Esophagus muscularis mucosa (tissue), 4 donors: Measurements from ENCODE around the gene LY6G6D.

ENCODE experiments used
- CTCF ChIP-seq, 3 experiments: fragments of 200-600 bp in 2 of 3; fragments of 450-650 bp in 1 of 3; sonication (generic) in 2 of 3; IDR thresholded peaks; one replicate each; pipeline ENCODE4 v1.5.1; 2017 to 2019; ENCODE audit warnings: antibody characterized with exemption in 3 of 3, mild to moderate bottlenecking in 2 of 3, moderate library complexity in 1 of 3
- EP300 ChIP-seq: sonication (generic); formaldehyde crosslinking; IDR thresholded peaks from one replicate; pipeline ENCODE4 v1.6.1; 2017; ENCODE audit warnings: antibody characterized with exemption
- POLR2A ChIP-seq: fragments of 450-650 bp; IDR thresholded peaks from one replicate; pipeline ENCODE4 v1.6.1; 2017; ENCODE audit warnings: antibody characterized with exemption, moderate library complexity, mild to moderate bottlenecking, low read depth

- TF ChIP-seq EP300 (no peak), CTCF (IDR thresholded peaks at IDR 0.05) (no peak), POLR2A (no peak)
Observed at GRCh38 chr6:31676904-31677303, 38.2 kb upstream of the LY6G6D start.
